Neural cell (in vitro differentiated cells): ENCODE results near the gene SHISA7. TPM values are rescaled to one million over a fixed set of nuclear protein-coding genes. Genes with fewer than 3 reads are reported as not detected.
"Not testable (repeated sequence)": the region's sequence is repeated elsewhere in the genome, so short reads cannot be mapped to it uniquely, and the experiment has no call there.

Experiments
- H2AFZ ChIP-seq: fragments of 200-600, 300-800 bp; sonication (generic), shearing (Covaris generic); 2 replicates; pipeline ENCODE4 v1.6.0; 2014; ENCODE audit warnings: low read depth, mild to moderate bottlenecking, antibody characterized with exemption, low read length, moderate library complexity
- H3F3A ChIP-seq: fragments of 200-600 bp; shearing (Covaris generic); 2 replicates; pipeline ENCODE4 v1.6.1; 2016; ENCODE audit warnings: mild to moderate bottlenecking, moderate library complexity, mixed read lengths, antibody characterized with exemption, low read length; ENCODE audit not compliant: insufficient read depth, poor library complexity, severe bottlenecking
- H3K27ac ChIP-seq: fragments of 200-600, 300-800 bp; sonication (generic), shearing (Covaris generic); 2 replicates; pipeline ENCODE4 v1.5.1; 2014; ENCODE audit warnings: mild to moderate bottlenecking, low read length, moderate library complexity
- H3K27me3 ChIP-seq: fragments of 300-800, 200-600 bp; sonication (generic), shearing (Covaris generic); 2 replicates; pipeline ENCODE4 v1.6.0; 2014; ENCODE audit warnings: mild to moderate bottlenecking, low read depth, low read length, moderate library complexity; ENCODE audit not compliant: insufficient read depth
- H3K36me3 ChIP-seq: fragments of 300-800, 200-600 bp; sonication (generic), shearing (Covaris generic); 2 replicates; pipeline ENCODE4 v1.5.1; 2014; ENCODE audit warnings: mild to moderate bottlenecking, antibody characterized with exemption, low read length, moderate library complexity; ENCODE audit not compliant: insufficient read depth
- H3K4me2 ChIP-seq: fragments of 300-800, 200-600 bp; sonication (generic), shearing (Covaris generic); 2 replicates; pipeline ENCODE4 v1.6.0; 2014; ENCODE audit warnings: mild to moderate bottlenecking, low read length
- H3K4me3 ChIP-seq: fragments of 300-800, 200-600 bp; sonication (generic), shearing (Covaris generic); 2 replicates; pipeline ENCODE4 v1.5.1; 2014; ENCODE audit warnings: mild to moderate bottlenecking, low read length, moderate library complexity
- H3K79me2 ChIP-seq: fragments of 200-600 bp; shearing (Covaris generic); replicated peaks from 2 replicates; pipeline ENCODE4 v1.6.0; 2014; ENCODE audit warnings: mild to moderate bottlenecking, low read length, moderate library complexity; ENCODE audit not compliant: insufficient read depth
- H3K9ac ChIP-seq: fragments of 300-800, 200-600 bp; sonication (generic), shearing (Covaris generic); 2 replicates; pipeline ENCODE4 v1.6.1; 2016; ENCODE audit warnings: mild to moderate bottlenecking, low read length, mixed read lengths
- H3K9me2 ChIP-seq: fragments of 200-600 bp; shearing (Covaris generic); 2 replicates; pipeline ENCODE4 v1.6.1; 2016; ENCODE audit warnings: mild to moderate bottlenecking, low read length, mixed read lengths; ENCODE audit not compliant: insufficient read depth
- H3K9me3 ChIP-seq: fragments of 200-600, 300-800 bp; sonication (generic), shearing (Covaris generic); 2 replicates; pipeline ENCODE4 v1.6.1; 2016; ENCODE audit warnings: mild to moderate bottlenecking, mixed run types, low read length, moderate library complexity, mixed read lengths
- H4K20me1 ChIP-seq: fragments of 200-600 bp; shearing (Covaris generic); 2 replicates; pipeline ENCODE4 v1.6.1; 2016; ENCODE audit warnings: mild to moderate bottlenecking, mixed run types; ENCODE audit not compliant: insufficient read depth
- EP300 ChIP-seq: fragments of 450-650 bp; conservative IDR thresholded peaks from 2 replicates; pipeline ENCODE4 v1.6.1; 2014; ENCODE audit warnings: antibody characterized with exemption, mild to moderate bottlenecking, moderate library complexity; ENCODE audit not compliant: poor library complexity, severe bottlenecking
- EZH2 ChIP-seq: fragments of 200-600, 300-800 bp; shearing (Covaris generic), sonication (generic); IDR thresholded peaks from 2 replicates; pipeline ENCODE4 v1.6.1; 2014; ENCODE audit warnings: antibody characterized with exemption, low read length, borderline replicate concordance, mild to moderate bottlenecking; ENCODE audit not compliant: insufficient read depth, poor library complexity, severe bottlenecking
- MXI1 ChIP-seq: fragments of 450-650 bp; conservative IDR thresholded peaks from 2 replicates; pipeline ENCODE4 v1.6.1; 2014; ENCODE audit warnings: antibody characterized with exemption, mild to moderate bottlenecking; ENCODE audit not compliant: poor library complexity, severe bottlenecking
- POLR2AphosphoS5 ChIP-seq: IDR thresholded peaks from 2 replicates; pipeline ENCODE4 v1.6.1; 2012
- RAD21 ChIP-seq: fragments of 450-650 bp; conservative IDR thresholded peaks from 2 replicates; pipeline ENCODE4 v1.6.1; 2014; ENCODE audit warnings: antibody characterized with exemption, mild to moderate bottlenecking, moderate library complexity
- SMC3 ChIP-seq: fragments of 450-650 bp; conservative IDR thresholded peaks from 2 replicates; pipeline ENCODE4 v1.6.1; 2014; ENCODE audit warnings: antibody characterized with exemption, mild to moderate bottlenecking, moderate library complexity; ENCODE audit not compliant: poor library complexity
- TAF1 ChIP-seq: IDR thresholded peaks from 2 replicates; pipeline ENCODE4 v1.6.1; 2012; ENCODE audit warnings: low read depth
- polyA plus RNA-seq: library from polyadenylated mRNA; depleted of rRNA; stranded (reverse); fragments of >200 nt; gene quantifications from 2 replicates; pipeline ENCODE4 v1.2.3, GENCODE V29; 2014
- TF ChIP-seq, protein P1 (sequence below): fragments of 450-650 bp; IDR thresholded peaks from 2 replicates; pipeline ENCODE4 v1.5.1; 2014; ENCODE audit warnings: antibody characterized with exemption, mild to moderate bottlenecking, moderate library complexity; ENCODE audit not compliant: poor library complexity, severe bottlenecking
- TF ChIP-seq, protein P2 (sequence below): IDR thresholded peaks from 2 replicates; pipeline ENCODE4 v1.6.1; 2012; ENCODE audit warnings: borderline replicate concordance

The SHISA7 gene
- polyA plus RNA-seq, 1 donor from 2014 or later: 4.5 TPM

DNA sequence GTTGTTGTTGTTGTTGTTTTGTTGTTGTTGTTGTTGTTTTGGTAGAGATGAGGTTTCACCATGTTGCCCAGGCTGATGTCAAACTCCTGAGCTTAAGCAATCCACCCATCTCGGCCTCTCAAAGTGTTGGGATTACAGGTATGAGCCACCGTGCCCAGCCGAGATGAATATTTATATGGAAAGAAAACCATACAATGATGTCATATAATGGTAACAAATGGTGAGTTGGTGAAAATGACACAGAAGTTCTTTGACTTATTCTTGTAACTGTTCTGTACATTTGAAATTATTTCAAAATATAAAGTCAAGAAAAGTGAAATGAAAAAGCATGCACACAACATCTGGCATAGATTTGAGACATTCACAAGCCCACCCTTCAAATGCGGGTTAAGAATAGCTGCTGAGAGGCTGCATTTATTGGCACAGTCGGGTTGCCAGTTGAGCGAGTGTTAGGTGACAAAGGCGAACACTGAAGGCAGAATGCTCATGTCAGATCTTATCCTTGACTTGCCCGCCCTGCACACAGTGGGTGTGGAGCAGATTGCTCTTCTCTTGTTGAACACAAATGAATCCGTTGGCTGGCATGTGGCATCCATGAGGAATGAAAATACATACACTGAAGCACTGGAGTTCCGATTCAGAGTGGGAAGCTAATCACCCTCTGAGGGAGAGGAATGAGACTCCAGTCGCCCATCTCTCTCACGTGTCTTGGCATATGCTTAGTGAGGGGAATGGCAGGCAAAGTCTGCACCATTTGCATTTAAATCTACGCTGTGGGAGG is 19.7 kb downstream of the SHISA7 start:
- Histone ChIP-seq H3K9me3 (no peaks in the 10 kb centered on the region), H3K36me3 (no peaks in the 10 kb centered on the region), H3K9me2 (no peaks in the 10 kb centered on the region), H2AFZ (no peak overlapping the region), H3K4me3 (no peak overlapping the region), H3K27ac (no peak overlapping the region), H3K79me2 (no peaks in the 10 kb centered on the region), H3K4me2 (no peak overlapping the region), H3K27me3 (no peaks in the 10 kb centered on the region), H4K20me1 (no peaks in the 10 kb centered on the region), H3K9ac (no peak overlapping the region), H3F3A (no peaks in the 10 kb centered on the region)
- TF ChIP-seq RAD21 (no peak), TAF1 (no peak), MXI1 (no peak), POLR2AphosphoS5 (no peak), EP300 (no peak), EZH2 (no peak), SMC3 (no peak)
- TF ChIP-seq, protein P1, sequence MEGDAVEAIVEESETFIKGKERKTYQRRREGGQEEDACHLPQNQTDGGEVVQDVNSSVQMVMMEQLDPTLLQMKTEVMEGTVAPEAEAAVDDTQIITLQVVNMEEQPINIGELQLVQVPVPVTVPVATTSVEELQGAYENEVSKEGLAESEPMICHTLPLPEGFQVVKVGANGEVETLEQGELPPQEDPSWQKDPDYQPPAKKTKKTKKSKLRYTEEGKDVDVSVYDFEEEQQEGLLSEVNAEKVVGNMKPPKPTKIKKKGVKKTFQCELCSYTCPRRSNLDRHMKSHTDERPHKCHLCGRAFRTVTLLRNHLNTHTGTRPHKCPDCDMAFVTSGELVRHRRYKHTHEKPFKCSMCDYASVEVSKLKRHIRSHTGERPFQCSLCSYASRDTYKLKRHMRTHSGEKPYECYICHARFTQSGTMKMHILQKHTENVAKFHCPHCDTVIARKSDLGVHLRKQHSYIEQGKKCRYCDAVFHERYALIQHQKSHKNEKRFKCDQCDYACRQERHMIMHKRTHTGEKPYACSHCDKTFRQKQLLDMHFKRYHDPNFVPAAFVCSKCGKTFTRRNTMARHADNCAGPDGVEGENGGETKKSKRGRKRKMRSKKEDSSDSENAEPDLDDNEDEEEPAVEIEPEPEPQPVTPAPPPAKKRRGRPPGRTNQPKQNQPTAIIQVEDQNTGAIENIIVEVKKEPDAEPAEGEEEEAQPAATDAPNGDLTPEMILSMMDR: no peak
- TF ChIP-seq, protein P2, sequence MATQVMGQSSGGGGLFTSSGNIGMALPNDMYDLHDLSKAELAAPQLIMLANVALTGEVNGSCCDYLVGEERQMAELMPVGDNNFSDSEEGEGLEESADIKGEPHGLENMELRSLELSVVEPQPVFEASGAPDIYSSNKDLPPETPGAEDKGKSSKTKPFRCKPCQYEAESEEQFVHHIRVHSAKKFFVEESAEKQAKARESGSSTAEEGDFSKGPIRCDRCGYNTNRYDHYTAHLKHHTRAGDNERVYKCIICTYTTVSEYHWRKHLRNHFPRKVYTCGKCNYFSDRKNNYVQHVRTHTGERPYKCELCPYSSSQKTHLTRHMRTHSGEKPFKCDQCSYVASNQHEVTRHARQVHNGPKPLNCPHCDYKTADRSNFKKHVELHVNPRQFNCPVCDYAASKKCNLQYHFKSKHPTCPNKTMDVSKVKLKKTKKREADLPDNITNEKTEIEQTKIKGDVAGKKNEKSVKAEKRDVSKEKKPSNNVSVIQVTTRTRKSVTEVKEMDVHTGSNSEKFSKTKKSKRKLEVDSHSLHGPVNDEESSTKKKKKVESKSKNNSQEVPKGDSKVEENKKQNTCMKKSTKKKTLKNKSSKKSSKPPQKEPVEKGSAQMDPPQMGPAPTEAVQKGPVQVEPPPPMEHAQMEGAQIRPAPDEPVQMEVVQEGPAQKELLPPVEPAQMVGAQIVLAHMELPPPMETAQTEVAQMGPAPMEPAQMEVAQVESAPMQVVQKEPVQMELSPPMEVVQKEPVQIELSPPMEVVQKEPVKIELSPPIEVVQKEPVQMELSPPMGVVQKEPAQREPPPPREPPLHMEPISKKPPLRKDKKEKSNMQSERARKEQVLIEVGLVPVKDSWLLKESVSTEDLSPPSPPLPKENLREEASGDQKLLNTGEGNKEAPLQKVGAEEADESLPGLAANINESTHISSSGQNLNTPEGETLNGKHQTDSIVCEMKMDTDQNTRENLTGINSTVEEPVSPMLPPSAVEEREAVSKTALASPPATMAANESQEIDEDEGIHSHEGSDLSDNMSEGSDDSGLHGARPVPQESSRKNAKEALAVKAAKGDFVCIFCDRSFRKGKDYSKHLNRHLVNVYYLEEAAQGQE: no peak

DNA sequence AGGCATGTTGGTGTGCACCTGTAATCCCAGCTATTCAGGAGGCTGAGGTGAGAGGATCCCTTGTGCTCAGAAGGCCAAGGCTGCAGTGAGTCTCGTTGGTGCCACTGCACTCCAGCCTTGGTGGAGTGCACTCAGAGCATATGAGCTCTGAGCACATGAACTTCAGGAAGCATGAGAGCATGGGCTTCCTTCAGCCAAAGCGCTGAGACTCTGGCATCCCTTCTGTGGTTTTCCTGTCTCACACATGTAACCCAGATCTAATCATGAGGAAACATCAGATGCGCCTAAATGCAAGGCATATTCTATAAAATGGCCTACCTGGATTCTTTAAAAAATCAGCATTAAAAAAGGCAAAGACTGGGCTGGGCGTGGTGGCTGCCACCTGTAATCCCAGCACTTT is 21.8 kb downstream of the SHISA7 start:
- H3K36me3 ChIP-seq, H3K4me2 ChIP-seq, H4K20me1 ChIP-seq, H3K9me3 ChIP-seq, H3K4me3 ChIP-seq, H3K9ac ChIP-seq, H3K27me3 ChIP-seq, H3F3A ChIP-seq, H3K79me2 ChIP-seq, H3K27ac ChIP-seq, H2AFZ ChIP-seq, H3K9me2 ChIP-seq: not testable (repeated sequence)
